ENCODE data around the gene SLC34A1. TPM values are rescaled to one million over a fixed set of nuclear protein-coding genes. Genes with fewer than 3 reads are reported as not detected.

SLC34A1 gene
- total RNA-seq, 4 donors from 2014 or later = not detected

DNA sequence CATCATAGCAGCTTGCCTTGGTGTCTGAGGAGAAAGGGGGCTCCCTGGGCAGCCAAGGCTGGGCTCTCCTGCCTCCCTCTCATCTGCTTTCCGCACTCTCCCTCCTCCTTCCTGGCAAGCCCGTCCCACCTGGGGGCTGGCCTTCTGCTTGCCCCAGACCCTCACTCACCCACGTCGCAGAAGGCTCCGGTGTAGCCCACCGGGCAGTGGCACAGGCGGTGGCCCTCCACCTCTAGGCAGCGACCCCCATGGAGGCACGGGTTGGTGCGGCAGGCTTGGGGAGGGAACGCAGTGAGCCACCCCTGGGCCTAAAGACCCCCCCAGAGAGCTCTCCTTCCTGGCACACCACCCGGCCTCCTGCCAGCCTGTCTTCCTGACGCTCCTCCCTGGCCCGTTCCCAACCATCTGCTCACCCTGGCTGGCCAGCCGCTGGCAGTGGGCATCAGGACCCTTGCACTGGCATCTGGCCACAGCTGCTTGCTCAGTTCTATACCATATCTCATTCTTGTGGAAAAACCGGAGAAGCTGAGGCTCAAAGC, 20.5 kb downstream of the SLC34A1 start:
- Histone ChIP-seq H3K4me3 (peak overlapping the region; percentile 33 to 38), H3K9me3 (no peaks in the 10 kb centered on the region), H3K36me3 (no peaks in the 10 kb centered on the region), H3K27me3 (peaks cover 31 to 39% of the 10 kb centered on the region in 2 donors), H3K27ac (no peak overlapping the region), H3K4me1 (peaks cover 0 to 25% of the 10 kb centered on the region in 2 donors)
- TF ChIP-seq, protein P1, sequence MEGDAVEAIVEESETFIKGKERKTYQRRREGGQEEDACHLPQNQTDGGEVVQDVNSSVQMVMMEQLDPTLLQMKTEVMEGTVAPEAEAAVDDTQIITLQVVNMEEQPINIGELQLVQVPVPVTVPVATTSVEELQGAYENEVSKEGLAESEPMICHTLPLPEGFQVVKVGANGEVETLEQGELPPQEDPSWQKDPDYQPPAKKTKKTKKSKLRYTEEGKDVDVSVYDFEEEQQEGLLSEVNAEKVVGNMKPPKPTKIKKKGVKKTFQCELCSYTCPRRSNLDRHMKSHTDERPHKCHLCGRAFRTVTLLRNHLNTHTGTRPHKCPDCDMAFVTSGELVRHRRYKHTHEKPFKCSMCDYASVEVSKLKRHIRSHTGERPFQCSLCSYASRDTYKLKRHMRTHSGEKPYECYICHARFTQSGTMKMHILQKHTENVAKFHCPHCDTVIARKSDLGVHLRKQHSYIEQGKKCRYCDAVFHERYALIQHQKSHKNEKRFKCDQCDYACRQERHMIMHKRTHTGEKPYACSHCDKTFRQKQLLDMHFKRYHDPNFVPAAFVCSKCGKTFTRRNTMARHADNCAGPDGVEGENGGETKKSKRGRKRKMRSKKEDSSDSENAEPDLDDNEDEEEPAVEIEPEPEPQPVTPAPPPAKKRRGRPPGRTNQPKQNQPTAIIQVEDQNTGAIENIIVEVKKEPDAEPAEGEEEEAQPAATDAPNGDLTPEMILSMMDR (IDR thresholded peaks at IDR 0.05) = no peak
- TF ChIP-seq POLR2A (IDR thresholded peaks at IDR 0.05) = no peak
- DNase-seq = no peak
- intact Hi-C loops (cut with DNase I; ENCODE audit: low total_unique reads) = loop anchor here (5.0 kb wide), 2 partner anchors 48 to 98 kb away; no protein-coding TSS in a partner anchor

DNA sequence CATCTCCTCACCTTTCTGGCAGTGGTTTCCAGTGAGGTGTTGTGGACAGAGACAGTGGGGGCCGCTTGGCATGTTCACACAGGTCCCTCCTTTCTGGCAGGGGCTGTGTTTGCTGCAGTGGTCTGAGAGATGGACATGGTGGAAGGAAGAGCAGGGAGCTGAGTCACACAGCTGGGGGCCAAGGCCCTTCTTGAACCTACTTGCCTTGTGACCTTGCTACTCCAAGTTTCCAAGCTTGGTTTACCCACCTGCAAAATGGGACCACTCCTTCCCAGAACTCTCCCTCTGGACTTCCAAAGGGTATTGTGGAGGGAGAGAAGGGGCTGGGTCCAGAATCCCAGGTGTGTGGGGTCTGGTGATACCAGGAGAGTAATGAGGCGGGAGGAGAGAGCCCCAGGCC, 21.1 kb downstream of the SLC34A1 start:
- peaks cover 0 to 21% of the 10 kb centered on the region in 2 donors for H3K4me1 ChIP-seq
- H3K9me3 ChIP-seq = no peaks in the 10 kb centered on the region
- H3K27me3 ChIP-seq = peaks cover 30 to 35% of the 10 kb centered on the region in 2 donors
- H3K4me3 ChIP-seq = no peak overlapping the region
- intact Hi-C loops (cut with DNase I; ENCODE audit: low total_unique reads) = loop anchor here (5.0 kb wide), 1 partner anchor 97 kb away; no protein-coding TSS in a partner anchor
- H3K27ac ChIP-seq = no peak overlapping the region
- no peaks in the 10 kb centered on the region for H3K36me3 ChIP-seq
- no peak for DNase-seq
- TF ChIP-seq, protein P1 (IDR thresholded peaks at IDR 0.05) = no peak
- no peak for TF ChIP-seq POLR2A (IDR thresholded peaks at IDR 0.05)

DNA sequence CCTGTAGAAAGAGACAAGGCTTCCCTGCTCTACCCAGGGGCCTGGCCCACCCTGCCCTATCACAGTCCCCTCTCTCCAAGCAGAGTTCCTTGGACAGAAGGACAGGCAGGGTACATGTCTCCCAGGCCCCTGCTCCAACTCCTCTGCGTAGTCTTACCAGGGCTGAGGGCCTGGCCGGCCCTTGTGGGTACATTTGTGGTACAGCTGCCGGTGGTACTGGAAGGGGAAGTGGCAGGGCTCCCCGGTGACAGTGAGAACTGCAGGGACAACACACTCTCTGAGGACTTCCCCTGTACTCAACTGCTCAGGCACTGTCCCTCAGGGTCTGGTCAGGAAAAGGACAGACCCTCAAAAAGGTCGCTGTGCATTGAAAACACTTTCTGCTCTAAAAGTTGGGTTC, 21.6 kb downstream of the SLC34A1 start:
- Histone ChIP-seq H3K27me3 (peaks cover 25 to 30% of the 10 kb centered on the region in 2 donors), H3K36me3 (no peaks in the 10 kb centered on the region), H3K4me3 (no peak overlapping the region), H3K4me1 (peaks cover 0 to 17% of the 10 kb centered on the region in 2 donors), H3K27ac (no peak overlapping the region), H3K9me3 (no peaks in the 10 kb centered on the region)
- no peak for DNase-seq
- no peak for TF ChIP-seq POLR2A (IDR thresholded peaks at IDR 0.05)
- TF ChIP-seq, protein P1 (IDR thresholded peaks at IDR 0.05) = no peak
- intact Hi-C loops (cut with DNase I; ENCODE audit: low total_unique reads) = loop anchor here (5.0 kb wide), 1 partner anchor 96 kb away; no protein-coding TSS in a partner anchor

DNA sequence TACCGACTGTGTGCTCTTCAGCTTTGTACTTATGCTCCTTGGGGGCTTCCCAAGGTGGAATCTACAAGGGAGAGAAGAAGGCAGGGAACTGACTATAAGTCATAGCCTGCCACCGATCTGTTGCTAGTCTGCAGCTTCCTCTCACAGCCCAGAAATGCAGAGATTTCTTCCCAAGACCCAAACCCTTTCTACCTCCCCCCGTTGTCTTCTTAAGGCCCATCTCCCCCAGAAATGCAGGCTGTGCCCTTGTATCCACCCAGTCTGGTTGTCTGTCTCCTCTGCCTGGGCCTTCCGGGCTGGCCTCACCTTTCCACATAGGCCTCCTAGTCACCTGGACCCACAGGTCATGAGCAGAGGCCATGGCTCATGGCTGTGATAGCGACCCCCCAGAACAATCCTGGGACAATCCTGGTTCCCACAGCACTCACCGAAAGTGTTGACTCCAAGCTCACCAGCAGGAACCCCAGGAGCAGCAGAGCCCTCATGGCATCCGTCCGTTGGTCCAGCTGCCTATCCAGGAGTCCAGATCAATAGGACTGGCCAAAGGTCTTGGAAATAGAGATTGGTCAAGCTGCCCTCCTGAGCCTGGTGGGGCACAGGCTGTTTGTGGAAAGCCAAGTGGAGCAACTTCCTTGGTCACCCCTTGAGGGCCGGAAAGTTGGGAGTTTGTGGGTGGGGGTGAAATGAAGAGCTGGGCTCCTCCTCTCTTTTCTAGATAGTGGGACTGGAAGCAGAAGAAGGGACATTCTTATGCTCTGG, 25.0 kb downstream of the SLC34A1 start, which contains the start of gene F12:
TSS of gene F12 (minus strand) at position 522 of the 759 bp plus-strand sequence. CDS start at position 485, 37 bp downstream.
- H3K9me3 ChIP-seq = no peaks in the 10 kb centered on the region
- intact Hi-C loops (cut with DNase I; ENCODE audit: low total_unique reads) = loop anchor here (5.0 kb wide), 1 partner anchor 93 kb away; no protein-coding TSS in a partner anchor
- no peak for DNase-seq
- H3K27me3 ChIP-seq = peaks cover 0 to under 1% of the 10 kb centered on the region in 2 donors
- H3K36me3 ChIP-seq = no peaks in the 10 kb centered on the region
- no peak for TF ChIP-seq POLR2A (IDR thresholded peaks at IDR 0.05)
- no peak within 1 kb of the TSS for H3K27ac ChIP-seq
- no peak within 1 kb of the TSS for H3K4me3 ChIP-seq
- peaks cover 0 to 7% of the 10 kb centered on the region in 2 donors for H3K4me1 ChIP-seq

DNA sequence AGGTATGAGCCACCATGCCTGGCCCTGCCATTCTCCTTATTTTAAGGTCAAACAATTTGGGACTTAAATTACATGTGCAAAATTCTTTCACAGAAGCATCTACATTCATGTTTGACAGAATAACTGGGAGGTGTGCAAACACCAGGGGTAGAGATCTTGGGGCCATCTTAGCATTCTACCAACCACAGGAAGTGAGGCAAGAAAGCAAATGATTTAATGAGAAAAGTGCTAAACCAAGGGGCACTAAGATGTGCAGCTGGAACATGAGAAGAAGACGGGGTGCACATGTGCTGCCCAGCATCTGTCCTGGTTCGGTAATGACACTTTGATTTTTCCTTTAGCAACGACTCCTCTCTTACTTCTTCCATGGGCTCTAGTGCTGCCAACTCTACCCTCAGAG, 26.3 kb downstream of the SLC34A1 start:
- TF ChIP-seq, protein P1 (IDR thresholded peaks at IDR 0.05) = no peak
- Histone ChIP-seq H3K4me3 (no peak overlapping the region), H3K36me3 (no peaks in the 10 kb centered on the region), H3K9me3 (no peaks in the 10 kb centered on the region), H3K4me1 (no peaks in the 10 kb centered on the region), H3K27me3 (no peaks in the 10 kb centered on the region), H3K27ac (no peak overlapping the region)
- intact Hi-C loops (cut with DNase I; ENCODE audit: low total_unique reads) = no loop called here
- DNase-seq = no peak

Measured in uterus (tissue), 4 donors.